Left renal pelvis (tissue), 4 donors: Measurements from ENCODE around the gene AKIRIN2. TPM values are rescaled to one million over a fixed set of nuclear protein-coding genes. Genes with fewer than 3 reads are reported as not detected.
"Not testable (repeated sequence)": the region's sequence is repeated elsewhere in the genome, so short reads cannot be mapped to it uniquely, and the experiment has no call there.

Experiments used
- DNase-seq, 4 donors: peaks; one replicate each; pipeline ENCODE4 v3.0.0-alpha.2; 2013; ENCODE audit warnings: low read depth in 4 of 4, low spot score in 3 of 4
- polyA plus RNA-seq, 4 donors: library from polyadenylated mRNA; unstranded; fragments of 120-200 nt; gene quantifications; one replicate each; pipeline ENCODE4 v1.2.1, GENCODE V29; 2013; ENCODE audit not compliant: insufficient read length in 4 of 4

The AKIRIN2 gene
- polyA plus RNA-seq, 4 donors, result 61.8 to 69.9 (median 64.3) TPM

DNA sequence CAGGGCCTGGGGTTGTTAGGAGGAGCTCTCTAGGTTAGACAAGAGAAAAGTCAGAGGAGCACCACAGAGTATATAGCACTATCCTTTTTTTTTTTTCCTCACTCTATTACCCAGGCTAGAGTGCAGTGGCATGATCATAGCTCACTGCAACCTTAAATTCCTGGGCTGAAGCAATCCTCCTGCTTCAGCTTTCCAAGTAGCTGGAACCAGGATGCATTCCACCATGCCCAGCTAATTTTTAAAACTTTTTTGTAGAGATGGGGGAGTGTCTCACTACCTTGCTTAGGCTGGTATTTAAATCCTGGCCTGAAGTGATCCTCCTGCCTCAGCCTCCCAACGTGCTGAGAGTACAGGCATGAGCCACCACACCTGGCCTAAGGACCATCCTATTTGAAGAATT, 19.3 kb upstream of the AKIRIN2 start:
- no peak for DNase-seq

DNA sequence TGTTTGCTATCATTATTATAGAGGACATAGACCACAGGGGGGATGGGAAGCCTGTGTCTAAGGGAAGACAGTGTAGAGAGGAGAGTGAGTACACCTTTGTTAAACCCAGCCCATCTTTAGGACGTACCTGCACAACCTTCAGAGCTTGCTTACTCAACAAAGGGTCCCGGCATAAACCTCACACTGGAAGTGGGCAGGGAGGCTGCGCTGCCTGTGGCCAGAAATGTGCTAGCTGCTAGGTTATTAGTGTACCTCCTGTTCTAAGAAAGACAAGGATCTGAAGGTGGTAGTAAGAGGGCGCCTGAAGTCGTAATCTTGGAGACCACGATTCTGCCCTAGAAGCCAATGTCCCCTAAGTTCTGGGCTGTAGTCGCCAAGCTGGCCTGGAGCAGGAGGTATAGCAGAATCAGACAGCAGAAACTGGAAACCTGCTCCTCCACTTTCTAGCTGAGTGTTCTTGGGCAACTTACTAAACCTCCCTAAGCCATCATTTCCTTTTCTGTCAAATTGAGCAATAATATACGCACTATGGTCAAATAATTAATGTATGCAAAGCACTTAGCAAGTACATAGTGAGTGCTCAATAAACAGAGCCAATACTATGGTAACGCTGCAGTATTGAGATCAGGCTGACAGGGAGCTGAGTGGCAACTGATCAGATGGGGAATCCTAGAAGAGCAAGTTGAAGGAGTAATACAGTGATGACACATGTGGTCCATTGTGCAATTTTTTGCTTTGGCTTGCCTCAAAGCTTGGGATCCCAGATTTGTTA, 16.8 kb upstream of the AKIRIN2 start:
- DNase-seq, result no peak

DNA sequence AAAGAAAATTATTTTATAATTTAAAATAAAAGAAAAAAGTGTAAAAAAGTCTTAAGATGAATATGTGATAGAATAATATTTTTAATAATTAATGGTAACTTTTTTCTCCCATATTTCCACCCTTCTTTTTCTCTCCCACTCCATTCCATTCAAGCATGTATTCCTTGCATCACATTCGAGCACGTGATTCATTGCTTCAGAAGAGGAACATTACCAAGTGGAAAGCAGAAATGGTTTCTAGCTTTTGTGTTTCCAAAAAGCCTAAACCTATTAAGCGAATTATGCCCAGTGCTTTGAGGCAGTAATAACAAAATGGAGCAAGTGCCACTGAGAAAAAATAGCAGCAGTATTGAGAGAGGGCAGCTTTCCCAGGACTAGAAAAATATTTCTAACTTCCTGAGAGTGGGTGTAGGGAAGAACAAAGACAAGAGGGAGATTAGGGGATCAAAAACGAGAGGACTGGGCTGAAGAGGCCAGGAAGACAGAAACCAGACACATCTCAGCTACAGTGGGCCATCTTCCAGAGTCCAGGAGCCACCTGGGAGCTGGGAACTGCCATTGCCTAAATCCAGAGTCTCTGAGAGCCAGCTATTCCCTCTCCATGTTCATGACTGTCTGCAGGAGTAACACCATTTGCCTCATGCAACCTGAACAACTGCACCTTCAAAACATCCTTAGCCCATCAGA, 15.0 kb upstream of the AKIRIN2 start:
- no peak for DNase-seq

DNA sequence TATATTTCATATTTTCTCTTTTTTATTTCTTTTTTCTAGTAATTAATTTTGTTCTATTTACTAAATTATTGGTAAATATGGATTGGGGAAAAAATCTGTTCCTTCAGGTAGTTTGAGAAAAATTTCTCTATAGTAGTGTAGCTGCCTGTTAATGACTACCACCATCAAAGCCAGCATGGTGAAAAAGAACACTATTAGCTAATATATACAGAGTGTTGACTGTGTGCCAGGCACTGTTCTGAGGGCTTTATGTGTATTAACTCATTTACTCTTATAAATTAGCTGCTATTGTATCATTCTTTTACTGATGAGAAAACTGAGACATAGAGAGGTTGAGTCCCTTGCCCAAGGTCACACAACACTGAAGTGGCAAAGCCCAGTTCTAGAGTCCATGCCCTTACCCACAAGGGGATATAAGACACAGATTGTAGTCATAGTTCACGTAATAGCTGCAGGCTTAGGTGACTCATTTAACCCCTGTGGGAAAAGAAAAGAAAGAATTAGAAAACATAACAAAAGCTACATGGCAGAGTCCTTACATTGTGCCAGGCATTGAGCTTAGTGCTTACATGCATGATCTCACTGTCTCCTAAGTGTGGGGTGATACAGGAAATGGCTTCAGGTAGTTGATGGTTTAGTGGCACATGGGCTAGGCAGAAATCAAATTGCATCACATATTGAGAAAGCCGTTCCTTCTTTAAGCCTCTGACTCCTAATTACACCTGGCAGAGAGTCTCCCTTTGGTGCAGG, 12.2 kb upstream of the AKIRIN2 start:
- DNase-seq, result no peak

DNA sequence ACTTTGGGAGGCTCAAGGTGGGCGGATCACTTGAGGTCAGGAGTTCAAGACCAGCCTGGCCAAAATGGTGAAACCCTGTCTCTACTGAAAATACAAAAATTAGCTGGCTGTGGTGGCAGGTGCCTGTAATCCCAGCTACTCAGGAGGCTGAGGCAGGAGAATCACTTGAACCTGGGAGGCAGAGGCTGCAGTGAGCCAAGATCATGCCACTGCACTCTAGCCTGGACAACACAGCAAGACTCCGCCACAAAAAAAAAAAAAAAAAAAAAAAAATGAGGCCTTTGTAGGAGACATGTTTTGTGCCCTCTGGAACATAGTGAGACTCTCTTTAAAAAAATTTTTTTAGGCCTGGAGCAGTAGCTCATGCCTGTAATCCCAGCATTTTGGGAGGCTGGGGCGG, 10.7 kb upstream of the AKIRIN2 start:
- DNase-seq, result not testable (repeated sequence)

DNA sequence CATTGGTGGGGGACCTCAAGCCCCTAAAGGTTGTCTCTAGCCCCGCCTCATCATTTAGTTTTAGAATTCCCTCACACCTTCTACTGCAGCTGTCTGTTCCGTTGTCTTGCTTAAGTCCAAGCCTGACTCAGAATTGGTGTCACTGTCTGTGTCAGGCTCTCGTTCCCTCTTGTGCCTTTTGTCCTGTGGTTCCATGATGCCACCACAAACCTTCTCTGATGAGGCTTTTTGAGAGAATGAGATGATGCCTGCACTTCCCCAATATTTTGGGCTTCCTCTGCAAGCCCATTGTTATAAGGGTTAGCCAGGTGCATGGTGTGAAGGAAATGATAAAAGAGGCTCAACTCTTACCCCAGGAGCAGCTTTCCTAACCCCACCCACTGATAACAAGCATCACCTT, 8.1 kb upstream of the AKIRIN2 start:
- no peak for DNase-seq

DNA sequence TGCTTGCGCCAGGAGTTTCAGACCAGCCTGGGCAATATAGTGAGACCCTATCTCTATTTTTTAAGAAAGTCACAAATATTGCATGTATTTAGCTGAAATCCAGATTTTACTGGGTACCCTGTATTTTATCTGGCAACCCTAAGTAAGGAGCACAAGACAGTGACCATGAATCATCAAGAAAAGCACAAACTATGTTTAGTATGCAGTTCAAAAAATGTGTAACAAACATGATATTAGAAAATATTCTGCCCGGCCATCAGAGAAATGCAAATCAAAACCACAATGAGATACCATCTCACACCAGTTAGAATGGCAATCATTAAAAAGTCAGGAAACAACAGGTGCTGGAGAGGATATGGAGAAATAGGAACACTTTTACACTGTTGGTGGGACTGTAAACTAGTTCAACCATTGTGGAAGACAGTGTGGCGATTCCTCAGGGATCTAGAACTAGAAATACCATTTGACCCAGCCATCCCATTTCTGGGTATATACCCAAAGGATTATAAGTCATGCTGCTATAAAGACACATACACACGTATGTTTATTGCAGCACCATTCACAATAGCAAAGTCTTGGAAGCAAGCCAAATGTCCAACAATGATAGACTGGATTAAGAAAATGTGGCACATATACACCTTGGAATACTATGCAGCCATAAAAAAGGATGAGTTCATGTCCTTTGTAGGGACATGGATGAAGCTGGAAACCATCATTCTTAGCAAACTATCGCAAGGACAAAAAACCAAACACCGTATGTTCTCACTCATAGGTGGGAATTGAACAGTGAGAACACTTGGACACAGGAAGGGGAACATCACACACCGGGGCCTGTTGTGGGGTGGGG, 6.8 kb upstream of the AKIRIN2 start:
- not testable (repeated sequence) for DNase-seq

DNA sequence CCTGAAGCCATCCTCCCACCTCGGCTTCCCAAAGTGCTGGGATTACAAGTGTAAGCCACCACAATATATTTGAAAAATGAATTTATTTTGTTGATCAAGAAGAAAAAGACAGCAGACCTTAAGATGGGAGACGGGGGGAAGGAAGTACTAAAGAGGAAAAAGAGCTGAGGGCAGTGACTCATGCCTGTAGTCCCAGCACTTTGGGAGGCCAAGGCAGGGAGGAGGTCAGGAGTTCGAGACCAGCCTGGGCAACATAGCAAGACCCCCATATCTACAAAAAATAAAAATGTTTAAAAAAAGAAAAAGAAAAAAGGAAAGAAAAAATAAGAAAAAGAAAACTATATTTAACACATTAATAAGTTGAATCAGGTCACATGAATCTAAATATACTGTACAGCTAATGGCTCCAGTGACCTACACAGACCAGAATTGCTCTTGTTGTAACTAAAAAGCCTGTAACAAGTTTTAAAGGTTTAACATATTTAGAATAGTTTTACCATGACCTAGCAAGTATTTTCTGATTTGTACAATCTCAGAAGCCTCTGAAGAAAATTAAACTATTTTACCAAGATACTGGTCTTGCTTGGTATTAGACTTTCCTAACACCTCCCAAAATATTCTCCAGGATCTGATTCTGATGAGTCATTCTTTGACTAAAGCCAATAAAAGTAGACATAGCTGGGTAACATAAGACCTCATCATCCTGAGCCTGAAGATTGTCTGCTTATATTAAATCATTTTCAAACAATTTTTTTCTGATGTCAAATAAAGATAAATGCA, 4.3 kb upstream of the AKIRIN2 start:
- DNase-seq, result no peak

DNA sequence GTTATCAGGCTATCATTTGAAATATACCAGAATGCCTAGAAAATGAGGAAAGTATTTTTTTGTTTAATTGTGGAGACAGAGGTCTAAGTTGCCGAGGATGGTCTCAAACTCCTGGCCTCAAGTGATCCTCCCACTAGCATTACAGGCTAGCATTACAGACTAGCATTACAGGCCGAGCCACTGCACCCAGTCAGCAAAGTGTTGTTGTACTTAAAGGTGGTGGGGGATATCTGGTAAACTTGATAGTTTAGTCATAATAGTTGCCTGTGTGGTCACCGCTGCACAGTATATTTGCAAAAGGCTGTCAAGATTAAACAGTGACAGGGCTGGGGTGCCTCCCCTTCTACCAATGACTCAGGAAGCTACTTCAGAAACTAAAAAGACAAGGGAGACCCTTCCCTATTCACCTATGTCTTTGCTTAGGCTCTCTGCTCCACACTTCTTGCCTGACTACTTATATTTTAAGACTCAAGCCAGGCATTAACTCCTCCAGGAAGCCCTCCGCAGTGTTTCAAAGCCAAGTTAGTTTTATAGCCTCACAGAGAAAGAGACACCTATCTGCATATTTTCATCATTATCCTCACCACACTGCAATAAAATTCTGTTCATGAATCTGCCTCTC, 3.1 kb upstream of the AKIRIN2 start:
- DNase-seq, result no peak

DNA sequence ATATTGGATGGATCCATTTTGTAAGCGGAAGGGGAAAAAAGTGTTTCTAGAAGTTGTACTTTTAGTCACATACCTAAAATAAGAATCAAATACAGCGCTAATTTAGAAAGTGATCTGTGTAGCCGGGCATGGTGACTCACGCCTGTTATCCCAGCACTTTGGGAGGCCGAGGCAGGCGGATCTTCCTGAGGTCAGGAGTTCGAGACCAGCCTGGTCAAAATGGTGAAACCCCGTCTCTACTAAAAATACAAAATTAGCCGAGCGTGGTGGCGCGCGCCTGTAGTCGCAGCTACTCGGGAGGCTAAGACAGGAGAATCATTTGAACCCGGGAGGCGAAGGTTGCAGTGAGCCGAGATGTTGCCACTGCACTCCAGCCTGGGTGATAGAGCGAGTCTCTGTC, 1.0 kb upstream of the AKIRIN2 start:
- not testable (repeated sequence) for DNase-seq

DNA sequence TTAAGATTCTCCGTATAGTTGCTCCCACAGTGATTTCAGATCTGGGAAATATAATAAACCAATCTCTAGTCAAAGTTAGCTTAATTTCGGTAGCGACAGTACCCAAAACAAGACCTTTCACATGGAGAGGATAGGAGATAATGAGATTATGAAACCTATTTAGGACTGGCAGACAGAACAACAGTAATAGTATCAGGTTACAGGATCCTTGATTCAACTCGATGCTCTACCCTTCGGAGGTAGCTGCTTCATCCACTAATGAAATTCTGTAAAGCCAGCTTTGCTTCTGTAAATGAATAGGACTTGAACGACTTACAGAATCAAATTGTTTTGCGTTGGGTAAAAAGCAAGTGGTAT, 534 bp upstream of the AKIRIN2 start:
- no peak for DNase-seq

DNA sequence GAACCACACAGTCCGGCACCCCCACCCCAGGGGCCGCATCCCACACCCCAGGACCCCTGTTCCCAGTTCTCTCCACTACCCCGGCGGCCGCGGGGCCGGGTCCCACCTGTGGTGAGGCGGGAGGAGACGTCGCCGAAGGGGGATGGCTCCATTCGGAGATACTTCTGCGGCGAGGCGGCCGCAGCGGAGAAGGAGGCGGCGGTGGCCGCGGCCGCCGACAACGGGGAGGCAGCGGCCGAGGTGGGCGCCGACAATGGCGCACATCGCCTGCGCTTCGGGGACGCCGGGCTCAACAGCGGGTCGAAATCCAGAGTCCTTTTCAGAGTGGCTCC, 723 bp downstream of the AKIRIN2 start:
- no peak for DNase-seq

DNA sequence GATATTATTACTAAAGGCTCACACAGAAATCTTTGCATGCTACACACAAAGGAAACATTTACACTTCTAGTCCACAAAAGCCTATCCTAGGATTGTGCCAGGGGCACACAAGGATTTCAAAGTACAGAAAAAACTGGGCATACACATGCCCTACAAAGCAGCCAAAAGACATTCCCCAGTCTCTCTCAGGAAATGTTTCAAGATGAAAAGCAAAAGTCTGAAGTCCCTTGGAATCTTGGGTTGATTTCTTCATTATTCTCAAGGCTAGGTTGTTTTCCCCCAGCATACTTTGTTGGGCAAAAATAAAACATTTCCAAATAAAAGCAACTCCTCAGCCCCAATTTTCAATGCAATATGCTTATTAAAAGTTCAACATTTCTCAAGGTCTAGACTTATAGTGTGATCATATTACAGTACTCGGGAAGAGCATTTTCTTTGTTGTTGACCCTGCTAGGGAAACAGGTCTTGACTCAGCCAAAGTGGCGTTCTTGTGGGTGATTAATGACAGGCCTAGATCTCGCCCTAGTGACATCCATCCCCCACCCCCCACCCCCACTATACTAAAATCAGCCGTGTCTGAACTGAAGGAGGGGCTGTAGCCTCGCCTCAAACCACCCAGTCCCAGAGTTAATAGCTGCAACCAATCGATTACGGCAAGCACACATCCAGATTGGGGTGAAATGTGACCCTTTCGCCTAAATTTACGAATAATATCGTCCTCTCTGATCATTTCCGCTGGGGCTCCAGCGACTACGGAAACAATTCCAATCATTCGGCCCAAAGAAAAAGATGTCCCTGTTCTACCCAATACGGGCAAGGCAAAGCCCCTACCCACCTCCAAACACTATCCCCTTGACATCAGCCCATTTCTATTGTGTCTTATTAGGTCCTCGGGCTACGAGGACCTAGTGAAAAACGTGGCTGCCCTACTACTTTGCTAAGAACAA, 1.4 kb downstream of the AKIRIN2 start:
- peak in 1 of 4 donors; percentile 50 for DNase-seq

DNA sequence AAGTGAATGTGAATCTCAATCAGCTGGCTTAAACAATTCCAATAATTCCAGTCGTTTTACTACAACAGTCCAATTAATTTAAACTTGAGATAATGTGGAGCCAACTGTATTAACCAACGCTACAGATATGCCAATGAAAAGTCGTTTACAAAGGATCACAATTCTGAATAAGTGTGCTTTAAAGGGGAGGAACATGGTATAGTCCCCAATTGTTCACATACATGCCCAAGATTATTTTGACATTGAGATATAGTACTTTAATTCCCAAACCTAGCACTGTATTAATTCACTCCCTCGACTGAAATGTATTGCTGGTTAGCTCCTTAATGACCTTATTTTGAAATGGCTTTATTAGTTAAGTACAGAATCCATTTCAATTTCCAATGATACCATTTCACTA, 2.5 kb downstream of the AKIRIN2 start:
- no peak for DNase-seq

DNA sequence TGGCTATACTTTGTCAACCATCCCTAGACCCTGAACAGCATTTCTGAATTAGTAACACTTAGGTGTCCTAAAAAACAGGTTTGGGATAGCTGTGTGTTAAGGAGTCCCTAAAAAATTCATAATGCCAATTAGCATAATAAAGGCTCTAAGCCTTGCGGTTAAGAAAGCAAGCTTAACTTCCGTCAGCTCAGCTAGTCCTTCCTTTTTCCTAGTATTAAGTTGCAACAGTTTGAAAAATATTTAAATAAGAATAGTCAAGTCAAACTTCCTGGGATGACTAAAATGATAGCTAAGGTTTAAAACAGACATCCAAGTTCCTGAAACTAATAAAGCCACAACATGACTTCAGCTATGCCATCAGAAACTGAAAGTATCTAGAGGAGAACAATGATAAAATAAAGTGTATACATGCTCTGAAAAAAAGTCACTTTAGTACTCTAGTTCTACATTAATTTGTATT, 3.5 kb downstream of the AKIRIN2 start:
- no peak for DNase-seq

DNA sequence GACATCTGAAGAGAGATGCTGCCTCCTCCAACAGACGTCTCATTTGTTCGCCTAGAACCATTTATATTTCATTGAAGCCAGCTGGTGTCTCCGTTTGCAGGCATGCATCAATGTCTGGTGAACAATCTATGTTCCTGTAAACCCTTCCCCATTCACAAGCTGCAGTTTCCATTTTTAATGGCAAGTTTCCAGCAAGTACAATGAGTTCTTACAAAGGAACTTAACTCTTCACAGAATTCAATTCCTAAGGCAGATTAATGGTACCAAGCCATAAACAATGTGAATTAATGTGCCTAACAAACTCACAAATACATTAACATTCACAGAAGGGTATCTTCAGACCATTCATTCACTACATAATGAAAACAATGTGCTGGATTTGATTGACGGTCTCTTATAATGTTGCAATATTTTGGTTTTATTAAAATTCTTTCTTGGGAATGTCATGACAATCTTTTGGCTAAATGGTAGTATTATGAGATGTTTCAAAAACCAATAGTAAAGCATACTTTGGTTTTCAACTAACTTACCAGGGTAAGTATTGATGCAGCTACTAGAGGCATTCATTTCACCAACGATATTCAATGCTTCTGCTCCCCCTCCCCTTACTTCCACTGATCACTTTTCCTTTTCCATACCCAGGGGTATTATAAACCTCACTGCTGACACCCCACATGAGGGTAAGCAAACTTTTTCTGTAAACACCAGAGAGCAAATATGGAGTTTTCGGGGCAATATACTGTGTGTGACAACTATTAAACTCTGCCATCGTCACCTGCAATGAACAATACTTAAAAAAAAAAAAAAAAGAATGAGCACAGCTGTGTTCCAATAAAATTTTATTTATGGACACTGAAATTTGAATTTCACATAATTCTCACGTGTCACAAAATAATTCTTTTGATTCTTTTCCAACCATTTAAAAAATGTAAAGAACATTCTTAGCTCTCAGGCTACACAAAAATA, 4.2 kb downstream of the AKIRIN2 start:
- DNase-seq, result peak in 3 of 4 donors; percentile 56 to 74 (median 64)

DNA sequence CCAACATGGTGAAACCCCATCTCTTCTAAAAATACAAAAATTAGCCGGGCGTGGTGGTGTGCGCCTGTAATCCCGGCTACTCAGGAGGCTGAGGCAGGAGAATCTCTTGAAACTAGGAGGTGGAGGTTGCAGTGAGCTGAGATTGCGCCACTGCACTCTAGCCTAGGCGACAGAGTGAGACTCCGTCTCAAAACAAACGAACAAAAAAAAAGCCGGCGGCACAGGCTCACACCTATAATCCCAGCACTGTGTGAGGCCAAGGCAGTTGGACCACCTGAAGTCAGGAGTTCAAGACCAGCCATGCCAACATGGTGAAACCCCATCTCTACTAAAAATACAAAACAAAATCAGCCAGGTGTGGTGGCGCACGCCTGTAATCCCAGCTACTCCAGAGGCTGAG, 5.2 kb downstream of the AKIRIN2 start:
- DNase-seq, result not testable (repeated sequence)
